Measurements from ENCODE around the gene NLRC3.

NLRC3 gene

DNA sequence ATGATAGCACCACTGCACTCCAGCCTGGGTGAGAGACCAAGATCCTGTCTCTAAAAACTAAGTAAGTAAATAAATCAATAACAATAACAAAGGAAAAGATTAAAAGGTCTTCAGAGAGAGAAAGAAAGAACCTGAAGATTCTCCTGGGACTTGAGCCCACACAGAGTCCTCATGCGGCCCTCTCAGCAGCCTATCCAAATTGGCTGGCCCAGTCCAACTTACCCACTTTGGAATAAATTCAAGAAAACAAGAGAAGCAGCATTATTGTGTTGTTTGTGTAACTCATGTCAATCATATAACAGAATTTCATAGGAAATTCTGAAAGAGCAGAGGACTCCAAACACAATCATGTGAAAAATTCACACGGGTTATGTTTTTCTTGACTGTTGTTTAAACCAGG is 30.4 kb upstream of the NLRC3 start:
- H3K4me3 ChIP-seq (ENCODE audit: low read length): no peak overlapping the region
- DNase-seq (ENCODE audit: low read depth): no peak
- TF ChIP-seq, protein P1, sequence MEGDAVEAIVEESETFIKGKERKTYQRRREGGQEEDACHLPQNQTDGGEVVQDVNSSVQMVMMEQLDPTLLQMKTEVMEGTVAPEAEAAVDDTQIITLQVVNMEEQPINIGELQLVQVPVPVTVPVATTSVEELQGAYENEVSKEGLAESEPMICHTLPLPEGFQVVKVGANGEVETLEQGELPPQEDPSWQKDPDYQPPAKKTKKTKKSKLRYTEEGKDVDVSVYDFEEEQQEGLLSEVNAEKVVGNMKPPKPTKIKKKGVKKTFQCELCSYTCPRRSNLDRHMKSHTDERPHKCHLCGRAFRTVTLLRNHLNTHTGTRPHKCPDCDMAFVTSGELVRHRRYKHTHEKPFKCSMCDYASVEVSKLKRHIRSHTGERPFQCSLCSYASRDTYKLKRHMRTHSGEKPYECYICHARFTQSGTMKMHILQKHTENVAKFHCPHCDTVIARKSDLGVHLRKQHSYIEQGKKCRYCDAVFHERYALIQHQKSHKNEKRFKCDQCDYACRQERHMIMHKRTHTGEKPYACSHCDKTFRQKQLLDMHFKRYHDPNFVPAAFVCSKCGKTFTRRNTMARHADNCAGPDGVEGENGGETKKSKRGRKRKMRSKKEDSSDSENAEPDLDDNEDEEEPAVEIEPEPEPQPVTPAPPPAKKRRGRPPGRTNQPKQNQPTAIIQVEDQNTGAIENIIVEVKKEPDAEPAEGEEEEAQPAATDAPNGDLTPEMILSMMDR (IDR thresholded peaks at IDR 0.05; ENCODE audit: insufficient read depth, low read depth, low read length, missing control alignments): no peak

DNA sequence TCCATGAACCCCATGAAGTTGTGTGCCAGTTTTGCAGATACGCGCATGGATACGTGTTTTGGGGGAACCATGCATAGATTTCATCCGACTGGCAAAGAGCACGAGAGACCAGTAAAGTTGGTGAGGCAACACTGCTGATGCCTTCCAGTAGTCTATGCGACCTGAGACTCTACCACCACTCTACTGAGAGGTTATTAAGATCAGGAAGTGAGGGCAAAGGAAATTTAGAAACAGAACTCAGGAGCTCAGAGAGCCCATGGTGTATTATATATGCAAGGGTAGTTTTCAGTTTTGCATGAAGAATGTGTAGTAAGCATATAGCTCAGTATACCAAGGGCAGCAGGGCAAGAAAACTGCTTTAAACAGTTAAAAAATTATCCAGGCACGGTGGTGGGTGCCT is 30.0 kb upstream of the NLRC3 start:
- DNase-seq (ENCODE audit: low read depth): no peak

DNA sequence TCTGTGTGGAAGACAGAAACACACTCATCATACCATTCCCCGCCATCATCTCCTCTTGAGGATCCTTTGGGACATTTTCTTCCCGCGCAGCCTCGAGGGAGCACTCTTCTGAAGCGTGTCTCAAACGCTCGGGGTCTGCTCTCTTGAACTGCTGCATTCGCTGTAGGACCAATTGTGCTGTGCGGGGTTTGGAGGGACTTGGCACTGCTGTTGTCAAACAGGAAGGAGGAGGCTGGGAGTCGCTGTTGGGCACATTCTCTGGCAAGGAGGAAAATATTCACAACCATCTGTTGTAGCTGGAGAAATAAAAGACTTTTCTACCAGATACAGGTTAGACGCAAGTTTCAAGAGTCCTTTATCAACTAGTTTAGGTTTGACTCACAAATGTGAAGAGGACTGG is 29.2 kb upstream of the NLRC3 start:
- TF ChIP-seq, protein P1 (IDR thresholded peaks at IDR 0.05; ENCODE audit: insufficient read depth, low read depth, low read length, missing control alignments): no peak
- no peak for DNase-seq (ENCODE audit: low read depth)
- H3K4me3 ChIP-seq (ENCODE audit: low read length): no peak overlapping the region

More for the DNA sequence above, 30.0 kb upstream of the NLRC3 start:
- H3K4me3 ChIP-seq (ENCODE audit: low read length): no peak overlapping the region
- TF ChIP-seq, protein P1 (IDR thresholded peaks at IDR 0.05; ENCODE audit: insufficient read depth, low read depth, low read length, missing control alignments): no peak

DNA sequence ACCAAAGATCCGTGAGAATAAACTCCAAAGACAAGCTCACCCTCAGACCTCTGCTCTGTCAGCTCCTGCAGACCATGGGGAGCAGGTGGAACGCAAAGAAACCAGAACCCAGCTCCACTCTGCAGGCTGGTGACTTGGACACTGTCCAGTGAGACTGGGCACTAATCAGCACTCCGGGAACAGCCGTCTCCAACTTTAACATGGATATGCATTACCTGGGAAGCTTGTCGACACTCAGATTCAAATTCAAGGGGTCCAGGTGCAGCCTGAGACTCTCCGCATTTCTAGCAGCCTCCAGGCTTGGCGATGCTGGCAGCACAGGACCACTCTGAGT is 25.1 kb upstream of the NLRC3 start:
- no peak for DNase-seq (ENCODE audit: low read depth)
- no peak overlapping the region for H3K4me3 ChIP-seq (ENCODE audit: low read length)
- TF ChIP-seq, protein P1 (IDR thresholded peaks at IDR 0.05; ENCODE audit: insufficient read depth, low read depth, low read length, missing control alignments): no peak

DNA sequence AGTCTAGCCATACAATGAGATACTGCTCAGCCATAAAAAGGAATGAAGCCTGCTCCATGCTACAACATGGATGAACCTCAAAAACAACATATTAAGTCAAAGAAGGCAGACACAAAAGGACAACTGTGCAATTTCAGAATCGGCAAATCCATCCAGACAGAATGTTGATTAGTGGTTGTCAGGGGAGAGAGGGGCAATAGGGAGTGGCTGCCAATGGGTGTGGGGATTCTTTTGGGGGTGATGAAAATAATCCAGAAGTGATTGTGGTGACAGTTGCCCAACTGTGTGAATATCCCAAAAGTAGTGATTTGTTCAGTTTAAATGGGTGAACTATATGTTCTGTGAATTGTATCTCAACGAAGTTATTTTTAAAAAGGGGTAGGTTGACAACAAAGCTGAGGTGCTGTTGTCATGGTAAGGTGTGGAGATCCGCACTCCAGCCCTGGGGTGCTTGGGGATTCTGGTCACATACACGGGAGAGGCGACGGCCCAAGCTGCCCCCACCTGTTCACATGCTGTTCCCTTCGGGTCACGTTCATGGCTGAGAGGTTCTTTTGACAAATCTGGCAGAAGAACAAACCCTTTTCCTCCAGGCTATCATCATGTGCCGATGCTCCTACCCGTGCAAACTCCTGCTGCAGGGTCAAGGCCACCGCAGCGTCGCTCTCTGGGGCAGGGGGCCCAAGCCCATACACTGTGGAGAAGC is 24.6 kb upstream of the NLRC3 start:
- TF ChIP-seq, protein P1 (IDR thresholded peaks at IDR 0.05; ENCODE audit: insufficient read depth, low read depth, low read length, missing control alignments): no peak
- H3K4me3 ChIP-seq (ENCODE audit: low read length): no peak overlapping the region
- DNase-seq (ENCODE audit: low read depth): no peak

DNA sequence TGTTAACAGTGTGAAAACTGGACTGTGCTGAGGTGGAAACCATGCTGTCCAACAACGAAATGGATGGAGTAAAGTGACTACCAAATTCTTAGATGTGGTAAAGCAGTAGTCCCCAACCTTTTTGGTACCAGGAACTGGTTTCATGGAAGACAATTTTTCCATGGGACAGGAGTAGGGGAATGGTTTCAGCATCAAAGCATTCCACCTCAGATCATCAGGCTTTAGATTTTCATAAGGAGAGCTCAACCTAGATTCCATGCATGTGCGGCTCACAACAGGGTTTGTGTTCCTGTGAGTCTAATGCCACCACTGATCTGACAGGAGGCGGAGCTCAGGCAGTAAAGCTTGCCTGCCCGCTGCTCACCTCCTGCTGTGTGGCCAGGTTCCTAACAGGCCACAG is 22.7 kb upstream of the NLRC3 start:
- DNase-seq (ENCODE audit: low read depth): no peak
- H3K4me3 ChIP-seq (ENCODE audit: low read length): no peak overlapping the region
- TF ChIP-seq, protein P1 (IDR thresholded peaks at IDR 0.05; ENCODE audit: insufficient read depth, low read depth, low read length, missing control alignments): no peak

DNA sequence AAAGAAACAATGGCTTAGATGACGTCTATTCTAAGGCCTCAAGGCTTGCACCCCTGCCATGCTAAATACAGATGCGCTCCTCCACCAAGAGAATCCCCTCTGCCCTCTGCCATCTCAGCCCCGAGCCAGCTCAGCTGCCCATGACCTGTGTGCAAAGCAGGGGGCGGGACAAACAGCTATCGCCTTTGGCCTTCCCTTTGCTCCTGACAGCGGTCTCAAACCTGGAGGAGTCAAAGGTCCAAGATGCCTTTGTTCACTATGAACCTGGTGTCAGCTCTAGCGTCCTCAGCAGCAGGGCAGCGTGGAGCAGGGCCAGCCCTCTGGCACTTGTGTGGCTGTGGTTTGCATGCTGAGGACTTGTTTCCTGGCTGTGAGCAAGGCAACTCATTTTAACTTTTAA is 21.9 kb upstream of the NLRC3 start:
- no peak overlapping the region for H3K4me3 ChIP-seq (ENCODE audit: low read length)
- TF ChIP-seq, protein P1 (IDR thresholded peaks at IDR 0.05; ENCODE audit: insufficient read depth, low read depth, low read length, missing control alignments): no peak
- DNase-seq (ENCODE audit: low read depth): no peak
